NOMO-1 treated with dmso at 0.1 percent for 144 hours (cell line): ENCODE results near the gene ZBTB40.

ENCODE experiments used
- DNase-seq: peaks from one replicate; lab custom pipeline; 2025; ENCODE audit not compliant: unreplicated experiment; lab: John Stamatoyannopoulos, UW

ZBTB40 gene

GRCh38 chr1:22527555-22528296, 76.1 kb downstream of the ZBTB40 start:
- DNase-seq: no peak

GRCh38 chr1:22528451-22528850, 76.8 kb downstream of the ZBTB40 start:
- no peak for DNase-seq

DNA sequence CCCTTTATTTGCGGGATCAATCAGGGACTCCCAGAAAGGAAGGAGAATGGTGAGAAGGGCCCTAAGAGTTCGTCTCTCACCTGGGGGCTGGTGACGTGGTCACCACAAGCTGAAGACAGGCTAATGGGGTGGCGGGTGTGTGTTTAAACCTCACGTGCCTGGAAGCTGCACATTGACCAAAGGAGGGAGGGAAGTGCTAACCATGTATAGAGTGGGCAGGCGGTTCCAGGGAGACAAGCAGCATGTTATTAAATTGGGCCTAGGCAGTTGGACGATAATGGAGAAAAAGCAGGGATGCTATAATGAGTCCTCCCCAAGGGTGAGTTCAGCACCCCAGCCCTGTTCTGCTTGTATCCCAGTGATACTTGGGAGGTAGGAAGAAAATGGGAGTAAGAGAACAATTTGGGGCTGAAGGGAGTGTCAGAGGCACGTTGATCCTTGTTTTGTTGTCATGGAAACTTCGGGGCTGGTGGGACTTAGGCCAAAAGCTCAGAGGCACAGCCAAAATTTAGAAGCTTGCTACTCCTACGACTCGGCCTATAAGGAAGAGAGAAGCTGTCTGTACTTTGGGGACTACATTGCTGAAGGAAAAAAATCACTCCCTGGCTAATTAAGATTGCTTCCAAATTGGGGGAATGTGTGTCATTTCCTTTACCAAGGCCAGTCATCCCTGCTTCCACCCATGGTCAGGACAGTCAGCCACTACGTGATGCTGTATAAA, 78.4 kb downstream of the ZBTB40 start:
- no peak for DNase-seq

DNA sequence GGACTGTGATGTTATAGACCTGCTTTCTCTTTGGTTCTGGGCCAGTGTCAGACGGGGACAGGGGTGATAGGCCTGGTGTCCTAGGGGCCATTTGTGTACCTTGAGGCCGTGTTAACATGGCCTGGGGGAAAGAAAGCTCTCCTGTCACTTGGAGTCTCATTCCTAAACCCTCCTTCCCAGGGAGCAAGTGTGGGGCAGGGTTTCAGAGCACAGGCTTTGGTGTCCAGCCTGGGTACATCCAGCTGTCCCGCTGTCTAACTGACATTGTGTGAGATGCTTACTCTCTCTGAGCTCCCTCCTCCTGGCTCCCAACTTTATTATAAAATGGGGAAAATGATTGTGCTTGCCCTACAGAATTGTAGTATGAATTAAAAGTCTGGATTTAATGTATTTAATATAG, 79.1 kb downstream of the ZBTB40 start:
- DNase-seq: no peak

DNA sequence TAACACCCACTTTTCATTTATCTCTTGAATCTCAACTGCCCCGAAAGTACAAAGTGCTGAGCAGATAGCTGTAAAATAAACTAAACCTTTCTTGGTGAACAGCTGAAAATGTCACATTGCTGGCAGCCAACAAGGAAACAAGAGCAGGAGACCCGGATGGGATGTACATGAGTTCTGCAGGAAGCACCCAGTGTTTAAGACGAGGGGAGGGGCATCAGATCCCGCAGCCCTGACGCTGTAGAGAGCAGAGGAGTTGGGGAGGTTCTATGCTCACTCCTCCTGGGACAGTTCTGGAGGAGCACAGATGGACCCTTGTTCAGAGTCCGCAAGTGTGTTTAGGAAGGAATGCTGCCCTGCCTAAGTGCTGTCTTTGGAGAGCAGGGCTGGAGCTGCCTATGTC, 79.6 kb downstream of the ZBTB40 start:
- DNase-seq: no peak

- DNase-seq: no peak
Observed at GRCh38 chr1:22533244-22533895, 81.7 kb downstream of the ZBTB40 start.

DNA sequence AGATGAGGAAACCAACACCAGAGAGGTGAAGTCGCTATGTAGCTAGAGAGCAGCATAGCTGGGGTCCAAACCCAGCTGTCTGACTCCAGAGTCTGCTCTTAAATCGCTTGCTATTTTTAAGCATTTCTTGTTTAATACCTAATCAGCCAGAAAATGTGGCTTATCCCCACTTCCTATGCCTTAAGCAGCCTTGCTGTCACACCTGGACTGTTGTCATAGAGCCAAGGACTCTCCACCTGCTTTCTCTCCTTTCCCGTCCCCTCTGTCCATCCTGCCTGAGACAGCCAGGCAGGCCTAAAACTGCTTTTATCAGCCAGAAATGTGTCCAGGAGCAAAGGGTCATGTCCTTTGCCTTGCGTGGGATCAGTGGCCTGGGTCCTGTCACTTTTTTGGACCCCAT, 83.3 kb downstream of the ZBTB40 start:
- no peak for DNase-seq

DNA sequence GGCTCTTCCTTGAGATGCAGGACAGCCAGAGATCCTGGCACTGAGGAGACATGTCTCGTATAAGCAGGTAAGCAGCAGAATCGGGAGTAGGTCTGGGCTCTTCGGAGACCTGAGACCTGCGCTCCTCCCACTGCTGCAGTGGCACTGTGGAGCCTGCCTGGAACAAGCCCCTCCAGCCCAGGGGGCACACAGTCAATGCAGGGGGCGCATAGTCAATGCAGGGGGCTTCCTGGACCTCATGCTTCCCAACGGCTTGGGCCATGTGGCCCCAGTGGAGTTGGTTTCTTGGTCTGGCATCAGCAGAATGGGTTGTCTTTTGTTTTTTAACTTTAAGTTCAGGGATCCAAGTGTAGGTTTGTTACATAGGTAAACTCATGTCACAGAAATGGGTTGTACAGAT, 83.7 kb downstream of the ZBTB40 start:
- no peak for DNase-seq

GRCh38 chr1:22536506-22536905, 84.9 kb downstream of the ZBTB40 start:
- no peak for DNase-seq

- DNase-seq: no peak
Observed at GRCh38 chr1:22537441-22538139, 85.9 kb downstream of the ZBTB40 start.

GRCh38 chr1:22539510-22540118, 88.0 kb downstream of the ZBTB40 start:
- no peak for DNase-seq

DNA sequence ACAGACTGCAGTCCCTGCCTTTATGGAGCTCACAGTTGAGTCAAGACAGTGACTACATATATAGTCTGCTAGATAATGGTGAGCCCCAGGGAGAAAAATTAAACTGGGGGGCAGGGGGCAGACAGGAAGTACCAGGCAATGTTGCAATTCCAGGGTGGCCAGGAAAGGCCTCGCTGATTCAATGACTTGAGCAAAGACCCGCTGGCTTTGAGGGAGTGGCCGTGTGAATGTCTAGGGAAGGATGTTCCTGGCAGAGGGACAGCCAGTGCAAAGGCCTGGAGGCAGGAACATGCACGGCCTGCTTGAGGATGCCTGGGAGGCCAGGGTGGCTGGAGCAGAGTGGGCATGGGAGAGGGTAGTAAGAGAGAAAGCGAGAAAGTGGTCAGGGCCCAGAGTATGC, 88.7 kb downstream of the ZBTB40 start:
- DNase-seq: no peak

GRCh38 chr1:22542886-22543285, 91.2 kb downstream of the ZBTB40 start:
- no peak for DNase-seq

DNA sequence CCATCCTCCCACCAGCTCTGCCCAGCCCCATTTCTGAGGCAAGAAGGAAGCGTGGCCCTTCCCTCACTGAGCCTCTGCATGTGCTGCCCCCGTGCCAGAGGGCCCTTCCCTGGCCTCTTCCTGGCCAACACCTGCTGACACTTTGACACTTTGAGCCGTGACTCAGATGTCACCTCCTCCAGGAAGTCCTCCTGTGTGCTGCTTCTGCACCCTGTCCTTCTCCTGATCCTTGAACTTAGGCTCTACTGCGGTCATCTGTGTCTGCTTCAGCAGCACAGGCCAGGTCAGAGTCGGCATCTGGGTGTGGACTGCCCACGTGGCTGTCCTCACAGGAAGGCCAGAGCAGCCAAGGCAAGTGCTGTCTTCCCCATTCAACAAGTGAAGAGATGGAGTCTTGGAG, 92.0 kb downstream of the ZBTB40 start:
- DNase-seq: no peak

DNA sequence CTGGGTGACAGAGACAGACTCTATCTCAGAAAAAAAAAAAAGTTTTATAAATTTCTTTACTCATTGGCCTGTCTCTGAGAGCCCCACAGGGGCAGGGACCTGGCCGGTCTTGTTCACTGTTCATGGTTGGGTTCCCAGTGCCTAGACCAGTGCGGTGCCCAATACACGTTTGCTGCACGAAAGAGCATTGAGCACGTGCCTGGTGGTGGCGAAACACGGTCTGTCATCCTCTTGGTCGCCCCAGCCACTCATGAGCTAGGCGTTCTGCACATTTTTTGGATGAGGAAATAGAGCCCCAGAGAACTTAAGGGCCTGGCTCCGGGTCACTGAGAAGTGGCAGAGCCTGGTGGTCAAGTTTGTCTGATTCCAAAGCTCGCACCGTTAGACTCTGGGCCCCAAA, 93.0 kb downstream of the ZBTB40 start:
- no peak for DNase-seq

GRCh38 chr1:22545141-22545540, 93.5 kb downstream of the ZBTB40 start:
- no peak for DNase-seq

GRCh38 chr1:22547186-22547817, 95.7 kb downstream of the ZBTB40 start:
- no peak for DNase-seq

GRCh38 chr1:22547818-22548462, 96.3 kb downstream of the ZBTB40 start:
- no peak for DNase-seq

GRCh38 chr1:22550021-22550420, 98.4 kb downstream of the ZBTB40 start:
- no peak for DNase-seq

GRCh38 chr1:22551591-22551990, 99.9 kb downstream of the ZBTB40 start:
- DNase-seq: no peak
